ENCODE measurements around the gene ARRB2.

DNA sequence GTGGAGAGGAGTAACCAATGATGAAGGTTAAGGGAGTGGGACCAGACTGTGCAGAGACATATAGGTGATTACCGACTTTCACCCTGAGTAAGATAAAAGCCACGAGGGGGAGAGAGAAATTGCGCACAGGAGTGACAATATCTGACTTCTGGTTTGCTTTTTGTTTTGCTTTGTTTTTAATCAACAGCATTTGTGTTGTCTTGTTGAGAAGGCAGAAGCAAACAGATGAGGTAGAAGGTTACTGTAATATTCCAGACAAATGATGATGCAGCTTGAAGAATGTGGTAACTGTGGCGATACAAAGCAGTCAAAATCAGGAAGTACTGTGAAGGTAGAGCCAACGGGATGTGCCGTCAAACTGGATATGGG is 14.0 kb upstream of the ARRB2 start:
- TF ChIP-seq EP300 (IDR thresholded peaks at IDR 0.05): no peak
- TF ChIP-seq POLR2AphosphoS5 (IDR thresholded peaks at IDR 0.05): no peak
